ENCODE measurements around the gene DISC1.

Gene DISC1

DNA sequence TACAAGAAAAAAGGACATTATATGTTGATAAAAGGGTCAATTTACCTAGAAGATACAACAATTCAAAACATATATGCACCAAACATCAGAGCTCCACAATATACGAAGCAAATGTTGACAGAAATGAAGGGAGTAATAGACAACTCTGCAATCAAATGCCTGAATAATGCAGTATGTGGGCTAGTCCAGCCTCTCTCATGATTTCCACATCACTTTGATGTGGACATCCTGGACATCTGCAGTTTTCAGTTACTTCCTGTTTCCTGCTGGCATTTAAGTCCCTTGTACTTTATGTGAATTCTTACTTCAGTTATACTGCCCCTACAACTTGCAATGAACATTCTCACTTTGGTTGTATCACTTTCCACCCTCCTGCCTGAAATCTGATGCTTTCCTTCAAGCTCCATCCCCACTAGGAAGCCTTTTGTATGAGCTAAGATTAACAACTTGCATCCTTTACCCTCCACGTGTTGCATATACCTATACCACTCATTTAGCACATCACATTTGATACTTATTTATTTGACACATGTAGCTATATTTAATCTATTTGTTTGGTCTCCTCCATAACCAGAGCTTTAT is 36.7 kb downstream of the DISC1 start:
- TF ChIP-seq, protein P1, sequence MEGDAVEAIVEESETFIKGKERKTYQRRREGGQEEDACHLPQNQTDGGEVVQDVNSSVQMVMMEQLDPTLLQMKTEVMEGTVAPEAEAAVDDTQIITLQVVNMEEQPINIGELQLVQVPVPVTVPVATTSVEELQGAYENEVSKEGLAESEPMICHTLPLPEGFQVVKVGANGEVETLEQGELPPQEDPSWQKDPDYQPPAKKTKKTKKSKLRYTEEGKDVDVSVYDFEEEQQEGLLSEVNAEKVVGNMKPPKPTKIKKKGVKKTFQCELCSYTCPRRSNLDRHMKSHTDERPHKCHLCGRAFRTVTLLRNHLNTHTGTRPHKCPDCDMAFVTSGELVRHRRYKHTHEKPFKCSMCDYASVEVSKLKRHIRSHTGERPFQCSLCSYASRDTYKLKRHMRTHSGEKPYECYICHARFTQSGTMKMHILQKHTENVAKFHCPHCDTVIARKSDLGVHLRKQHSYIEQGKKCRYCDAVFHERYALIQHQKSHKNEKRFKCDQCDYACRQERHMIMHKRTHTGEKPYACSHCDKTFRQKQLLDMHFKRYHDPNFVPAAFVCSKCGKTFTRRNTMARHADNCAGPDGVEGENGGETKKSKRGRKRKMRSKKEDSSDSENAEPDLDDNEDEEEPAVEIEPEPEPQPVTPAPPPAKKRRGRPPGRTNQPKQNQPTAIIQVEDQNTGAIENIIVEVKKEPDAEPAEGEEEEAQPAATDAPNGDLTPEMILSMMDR (IDR thresholded peaks at IDR 0.05; ENCODE audit: low read depth, low read length): no peak
- no peak for TF ChIP-seq EZH2phosphoT487 (IDR thresholded peaks at IDR 0.05; ENCODE audit: low read depth)
- Histone ChIP-seq H4K20me1 (ENCODE audit: insufficient read depth, low read length) (no peaks in the 10 kb centered on the region), H3K79me2 (ENCODE audit: low read length) (no peaks in the 10 kb centered on the region), H3K4me2 (ENCODE audit: low read length) (no peak overlapping the region), H3K9me3 (ENCODE audit: insufficient read depth, low read length) (no peaks in the 10 kb centered on the region), H2AFZ (ENCODE audit: low read depth, low read length) (no peak overlapping the region), H3K9ac (ENCODE audit: low read length) (no peak overlapping the region), H3K27ac (ENCODE audit: low read length) (no peak overlapping the region), H3K4me1 (ENCODE audit: low read length) (no peaks in the 10 kb centered on the region), H3K36me3 (replicated peaks; ENCODE audit: low read depth, low read length) (no peaks in the 10 kb centered on the region), H3K27me3 (ENCODE audit: low read depth, low read length) (no peaks in the 10 kb centered on the region), H3K4me3 (ENCODE audit: low read length) (no peak overlapping the region)

DNA sequence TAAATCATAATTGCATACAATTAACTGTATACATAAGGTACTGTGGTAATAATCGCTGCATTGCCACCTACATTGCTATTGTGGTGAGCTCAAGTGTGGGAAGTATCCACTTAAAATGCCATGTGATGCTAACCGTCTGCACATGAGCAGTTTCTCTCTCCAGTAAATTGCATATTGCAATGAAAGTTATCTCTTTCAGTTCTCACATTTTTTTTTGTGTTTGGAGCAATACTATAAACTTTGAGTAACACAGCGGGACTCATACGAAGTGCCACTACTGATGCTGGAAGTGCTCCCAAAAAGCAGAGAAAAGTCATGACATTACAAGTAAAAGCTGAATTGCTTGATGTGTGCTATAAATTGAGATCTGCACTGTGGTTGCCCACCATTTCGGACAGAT is 38.5 kb downstream of the DISC1 start:
- Histone ChIP-seq H3K27ac (ENCODE audit: low read length) (no peak overlapping the region), H4K20me1 (ENCODE audit: insufficient read depth, low read length) (no peaks in the 10 kb centered on the region), H3K9ac (ENCODE audit: low read length) (no peak overlapping the region), H3K4me1 (ENCODE audit: low read length) (no peaks in the 10 kb centered on the region), H3K36me3 (replicated peaks; ENCODE audit: low read depth, low read length) (no peaks in the 10 kb centered on the region), H3K27me3 (ENCODE audit: low read depth, low read length) (no peaks in the 10 kb centered on the region), H2AFZ (ENCODE audit: low read depth, low read length) (no peak overlapping the region), H3K4me2 (ENCODE audit: low read length) (no peak overlapping the region), H3K9me3 (ENCODE audit: insufficient read depth, low read length) (no peaks in the 10 kb centered on the region), H3K79me2 (ENCODE audit: low read length) (no peaks in the 10 kb centered on the region), H3K4me3 (ENCODE audit: low read length) (no peak overlapping the region)
- TF ChIP-seq EZH2phosphoT487 (IDR thresholded peaks at IDR 0.05; ENCODE audit: low read depth): no peak
- TF ChIP-seq, protein P1 (IDR thresholded peaks at IDR 0.05; ENCODE audit: low read depth, low read length): no peak

GRCh38 chr1:231665726-231666125 is 39.1 kb downstream of the DISC1 start:
- Histone ChIP-seq H4K20me1 (ENCODE audit: insufficient read depth, low read length) (no peaks in the 10 kb centered on the region), H3K9ac (ENCODE audit: low read length) (no peak overlapping the region), H3K27me3 (ENCODE audit: low read depth, low read length) (no peaks in the 10 kb centered on the region), H3K79me2 (ENCODE audit: low read length) (no peaks in the 10 kb centered on the region), H3K4me1 (ENCODE audit: low read length) (no peaks in the 10 kb centered on the region), H3K36me3 (replicated peaks; ENCODE audit: low read depth, low read length) (no peaks in the 10 kb centered on the region), H3K4me3 (ENCODE audit: low read length) (no peak overlapping the region), H3K4me2 (ENCODE audit: low read length) (no peak overlapping the region), H2AFZ (ENCODE audit: low read depth, low read length) (no peak overlapping the region), H3K9me3 (ENCODE audit: insufficient read depth, low read length) (no peaks in the 10 kb centered on the region), H3K27ac (ENCODE audit: low read length) (no peak overlapping the region)
- TF ChIP-seq EZH2phosphoT487 (IDR thresholded peaks at IDR 0.05; ENCODE audit: low read depth): no peak
- TF ChIP-seq, protein P1 (IDR thresholded peaks at IDR 0.05; ENCODE audit: low read depth, low read length): no peak

DNA sequence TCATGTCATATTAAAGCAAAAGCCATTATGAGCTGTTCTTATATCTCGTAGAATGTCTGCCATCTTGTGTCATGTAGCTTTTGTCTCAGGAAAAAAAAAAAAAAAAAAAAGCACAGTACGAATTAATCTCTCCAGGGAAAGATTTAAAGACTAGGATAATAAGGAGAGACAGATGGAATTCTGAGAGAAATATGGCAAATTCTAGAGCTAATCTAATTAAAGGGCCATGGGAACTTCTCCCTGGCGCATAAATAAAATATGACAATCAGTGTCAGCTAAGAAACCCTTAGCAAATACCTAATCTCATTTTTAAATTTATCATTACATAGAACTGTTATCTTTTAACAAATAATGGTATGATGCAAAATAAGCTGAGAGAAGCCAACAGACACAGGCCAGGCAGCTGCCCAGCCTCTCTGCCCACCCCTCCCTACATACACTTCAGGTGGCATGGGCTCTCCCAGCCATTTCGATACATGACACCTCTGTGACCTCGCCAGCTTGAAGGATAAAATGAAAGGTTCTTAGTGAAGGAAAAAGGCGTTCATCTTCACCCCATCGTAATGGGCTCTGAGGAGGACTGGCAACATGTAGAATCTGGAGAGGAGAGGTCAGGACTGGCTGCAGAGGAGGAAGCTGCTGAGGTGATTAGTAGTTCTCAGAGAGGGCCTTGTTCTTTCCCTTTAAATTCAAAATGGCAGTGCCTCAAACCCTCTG is 39.8 kb downstream of the DISC1 start:
- Histone ChIP-seq H3K9me3 (ENCODE audit: insufficient read depth, low read length) (no peaks in the 10 kb centered on the region), H3K9ac (ENCODE audit: low read length) (no peak overlapping the region), H3K36me3 (replicated peaks; ENCODE audit: low read depth, low read length) (no peaks in the 10 kb centered on the region), H3K4me3 (ENCODE audit: low read length) (no peak overlapping the region), H3K4me1 (ENCODE audit: low read length) (no peaks in the 10 kb centered on the region), H3K4me2 (ENCODE audit: low read length) (no peak overlapping the region), H3K27me3 (ENCODE audit: low read depth, low read length) (no peaks in the 10 kb centered on the region), H2AFZ (ENCODE audit: low read depth, low read length) (no peak overlapping the region), H3K79me2 (ENCODE audit: low read length) (no peaks in the 10 kb centered on the region), H3K27ac (ENCODE audit: low read length) (no peak overlapping the region), H4K20me1 (ENCODE audit: insufficient read depth, low read length) (no peaks in the 10 kb centered on the region)
- no peak for TF ChIP-seq EZH2phosphoT487 (IDR thresholded peaks at IDR 0.05; ENCODE audit: low read depth)
- TF ChIP-seq, protein P1 (IDR thresholded peaks at IDR 0.05; ENCODE audit: low read depth, low read length): no peak
